Endothelial cell (in vitro differentiated cells): ENCODE results near the gene PKP3. TPM values are rescaled to one million over a fixed set of nuclear protein-coding genes. Genes with fewer than 3 reads are reported as not detected.
"Not testable (repeated sequence)": the region's sequence is repeated elsewhere in the genome, so short reads cannot be mapped to it uniquely, and the experiment has no call there.

Experiments used
- DNase-seq: peaks from one replicate; pipeline ENCODE4 v3.0.0; 2021; ENCODE audit warnings: low spot score
- H3K27ac Mint-ChIP-seq: one replicate; pipeline ENCODE4 v1.8.0; 2021; ENCODE audit warnings: mixed read lengths, inconsistent platforms; ENCODE audit not compliant: unreplicated experiment
- H3K27me3 Mint-ChIP-seq: one replicate; pipeline ENCODE4 v1.8.0; 2021; ENCODE audit warnings: mild to moderate bottlenecking, moderate library complexity, mixed read lengths, inconsistent platforms; ENCODE audit not compliant: unreplicated experiment
- H3K36me3 Mint-ChIP-seq: one replicate; pipeline ENCODE4 v1.8.0; 2021; ENCODE audit warnings: mild to moderate bottlenecking, low read depth, mixed read lengths, inconsistent platforms; ENCODE audit not compliant: unreplicated experiment
- H3K4me1 Mint-ChIP-seq: one replicate; pipeline ENCODE4 v1.8.0; 2021; ENCODE audit warnings: mild to moderate bottlenecking, mixed read lengths, inconsistent platforms; ENCODE audit not compliant: unreplicated experiment
- H3K4me3 Mint-ChIP-seq: one replicate; pipeline ENCODE4 v1.8.0; 2021; ENCODE audit warnings: mild to moderate bottlenecking, mixed read lengths, inconsistent platforms; ENCODE audit not compliant: unreplicated experiment
- H3K9me3 Mint-ChIP-seq: one replicate; pipeline ENCODE4 v1.8.0; 2021; ENCODE audit warnings: mixed read lengths, inconsistent platforms; ENCODE audit not compliant: unreplicated experiment
- CTCF ChIP-seq: fragments of 200-600 bp; sonication (generic); IDR thresholded peaks from one replicate; pipeline ENCODE4 v1.5.0; 2021; ENCODE audit warnings: antibody characterized with exemption; ENCODE audit not compliant: unreplicated experiment
- total RNA-seq: library from RNA; stranded (reverse); fragmentation: NEBNext Ultra II Directional; extraction: Animal tissue kit (Norgen Biotek cat#: 25700); gene quantifications from one replicate; pipeline ENCODE4 v1.2.1, GENCODE V29; 2021; ENCODE audit not compliant: unreplicated experiment

PKP3 gene
- total RNA-seq, 1 donor from 2014 or later: 0.49 TPM

- Mint-ChIP-seq H3K9me3 (peaks cover 9% of the 10 kb centered on the region), H3K4me3 (no peak overlapping the region), H3K36me3 (peaks cover 18% of the 10 kb centered on the region), H3K4me1 (peaks cover 4% of the 10 kb centered on the region), H3K27ac (no peak overlapping the region), H3K27me3 (peaks cover 17% of the 10 kb centered on the region)
- TF ChIP-seq CTCF: no peak
- DNase-seq: no peak
Observed at GRCh38 chr11:385594-386351, 8.2 kb upstream of the PKP3 start.

- no peak for TF ChIP-seq CTCF
- H3K36me3 Mint-ChIP-seq: peaks cover 18% of the 10 kb centered on the region
- H3K4me1 Mint-ChIP-seq: peaks cover 4% of the 10 kb centered on the region
- no peak overlapping the region for H3K27ac Mint-ChIP-seq
- no peak for DNase-seq
- H3K9me3 Mint-ChIP-seq: peaks cover 9% of the 10 kb centered on the region
- peaks cover 17% of the 10 kb centered on the region for H3K27me3 Mint-ChIP-seq
- no peak overlapping the region for H3K4me3 Mint-ChIP-seq
Observed at GRCh38 chr11:386483-386882, 7.5 kb upstream of the PKP3 start.

- H3K27me3 Mint-ChIP-seq: peaks cover 17% of the 10 kb centered on the region
- H3K4me3 Mint-ChIP-seq: peak overlapping the region; percentile 13
- peaks cover 4% of the 10 kb centered on the region for H3K4me1 Mint-ChIP-seq
- DNase-seq: no peak
- H3K36me3 Mint-ChIP-seq: peaks cover 18% of the 10 kb centered on the region
- no peak overlapping the region for H3K27ac Mint-ChIP-seq
- no peak for TF ChIP-seq CTCF
- peaks cover 9% of the 10 kb centered on the region for H3K9me3 Mint-ChIP-seq
Observed at GRCh38 chr11:387193-387793, 6.7 kb upstream of the PKP3 start.

GRCh38 chr11:389369-389768, 4.6 kb upstream of the PKP3 start:
- H3K9me3 Mint-ChIP-seq, H3K4me1 Mint-ChIP-seq, H3K4me3 Mint-ChIP-seq, DNase-seq, H3K27ac Mint-ChIP-seq: not testable (repeated sequence)
- Mint-ChIP-seq H3K27me3 (peaks cover 12% of the 10 kb centered on the region), H3K36me3 (peaks cover 12% of the 10 kb centered on the region)

GRCh38 chr11:390175-390574, 3.8 kb upstream of the PKP3 start:
- peaks cover 9% of the 10 kb centered on the region for H3K9me3 Mint-ChIP-seq
- peaks cover 4% of the 10 kb centered on the region for H3K4me1 Mint-ChIP-seq
- no peak overlapping the region for H3K4me3 Mint-ChIP-seq
- no peak for TF ChIP-seq CTCF
- no peak for DNase-seq
- H3K36me3 Mint-ChIP-seq: peaks cover 12% of the 10 kb centered on the region
- peaks cover 12% of the 10 kb centered on the region for H3K27me3 Mint-ChIP-seq
- no peak overlapping the region for H3K27ac Mint-ChIP-seq
